SJSA1 (cell line): ENCODE results near the gene RPL3. TPM values are rescaled to one million over a fixed set of nuclear protein-coding genes. Genes with fewer than 3 reads are reported as not detected.
"Not testable (repeated sequence)": the region's sequence is repeated elsewhere in the genome, so short reads cannot be mapped to it uniquely, and the experiment has no call there.

Experiments
- DNase-seq, 2 experiments: peaks; one replicate each; pipeline ENCODE4 v3.0.0-alpha.2; 2015 to 2020; ENCODE audit warnings: low spot score in 2 of 2, low read depth in 1 of 2
- H3K27ac ChIP-seq: fragments of 250-450 bp; sonication (Bioruptor Pico); 2 replicates; pipeline ENCODE4 v1.5.1; 2020; ENCODE audit warnings: mild to moderate bottlenecking, moderate library complexity
- H3K27me3 ChIP-seq: fragments of 250-450 bp; sonication (Bioruptor Pico); replicated peaks from 2 replicates; pipeline ENCODE4 v1.5.1; 2020; ENCODE audit warnings: mild to moderate bottlenecking, moderate library complexity
- H3K36me3 ChIP-seq: fragments of 250-450 bp; sonication (Bioruptor Pico); 2 replicates; pipeline ENCODE4 v1.5.1; 2020; ENCODE audit warnings: mild to moderate bottlenecking
- H3K4me1 ChIP-seq: fragments of 250-450 bp; sonication (Bioruptor Pico); replicated peaks from 2 replicates; pipeline ENCODE4 v1.6.1; 2021; ENCODE audit warnings: mild to moderate bottlenecking
- H3K4me3 ChIP-seq: fragments of 250-450 bp; sonication (Bioruptor Pico); 2 replicates; pipeline ENCODE4 v1.5.1; 2020; ENCODE audit warnings: mild to moderate bottlenecking
- H3K9me3 ChIP-seq: fragments of 250-450 bp; sonication (Bioruptor Pico); replicated peaks from 2 replicates; pipeline ENCODE4 v1.5.1; 2020; ENCODE audit warnings: mild to moderate bottlenecking
- total RNA-seq: library from RNA; depleted of rRNA; stranded (reverse); fragments of >200 nt; shearing (Covaris generic); gene quantifications from 2 replicates; pipeline ENCODE4 v1.2.3, GENCODE V29; 2014

The RPL3 gene
- total RNA-seq, 1 experiment from 2014 or later: 1,435 TPM

GRCh38 chr22:39359659-39360195, 40.3 kb upstream of the RPL3 start:
- Histone ChIP-seq H3K36me3 (peaks cover 4% of the 10 kb centered on the region; the same call in 1 of the 2 replicates), H3K27me3 (no peaks in the 10 kb centered on the region), H3K9me3 (no peaks in the 10 kb centered on the region), H3K27ac (no peak overlapping the region), H3K4me1 (peaks cover 28% of the 10 kb centered on the region), H3K4me3 (no peak overlapping the region)
- no peak for DNase-seq

- H3K4me3 ChIP-seq, H3K36me3 ChIP-seq, H3K9me3 ChIP-seq, DNase-seq, H3K27me3 ChIP-seq, H3K27ac ChIP-seq: not testable (repeated sequence)
- H3K4me1 ChIP-seq: peaks cover 23% of the 10 kb centered on the region
Observed at GRCh38 chr22:39358197-39358596, 38.8 kb upstream of the RPL3 start.

GRCh38 chr22:39357110-39358108, 38.0 kb upstream of the RPL3 start:
- H3K27me3 ChIP-seq, DNase-seq, H3K9me3 ChIP-seq, H3K27ac ChIP-seq, H3K36me3 ChIP-seq, H3K4me3 ChIP-seq: not testable (repeated sequence)
- peaks cover 23% of the 10 kb centered on the region for H3K4me1 ChIP-seq

GRCh38 chr22:39356464-39356863, 37.0 kb upstream of the RPL3 start:
- Histone ChIP-seq H3K36me3 (0 out of 2 replicates have a peak, but pooled peaks cover 4% of the 10 kb centered on the region), H3K4me1 (peaks cover 27% of the 10 kb centered on the region), H3K4me3 (no peak overlapping the region), H3K9me3 (no peaks in the 10 kb centered on the region), H3K27me3 (no peaks in the 10 kb centered on the region), H3K27ac (no peak overlapping the region)
- DNase-seq: no peak

DNA sequence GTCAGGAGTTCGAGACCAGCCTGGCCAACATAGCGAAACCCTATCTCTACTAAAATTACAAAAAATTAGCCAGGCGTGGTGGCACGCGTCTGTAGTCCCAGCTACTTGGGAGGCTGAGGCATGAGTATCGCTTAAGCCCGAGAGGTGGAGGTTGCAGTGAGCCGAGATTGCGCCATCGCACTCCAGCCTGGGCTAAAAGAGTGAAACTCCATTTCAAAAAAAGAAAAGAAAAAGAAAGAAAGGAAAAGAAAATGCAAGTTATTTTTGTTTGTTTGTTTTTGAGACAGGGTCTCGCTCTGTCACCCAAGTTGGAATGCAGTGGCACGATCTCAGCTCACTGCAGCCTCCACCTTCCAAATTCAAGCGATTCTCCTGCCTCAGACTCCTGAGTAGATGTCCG, 36.4 kb upstream of the RPL3 start:
- H3K27ac ChIP-seq, H3K9me3 ChIP-seq, H3K27me3 ChIP-seq, H3K36me3 ChIP-seq, DNase-seq, H3K4me3 ChIP-seq: not testable (repeated sequence)
- H3K4me1 ChIP-seq: peaks cover 34% of the 10 kb centered on the region

- H3K9me3 ChIP-seq: peaks cover 3% of the 10 kb centered on the region
- DNase-seq: no peak
- H3K27ac ChIP-seq: no peak overlapping the region
- no peaks in the 10 kb centered on the region for H3K27me3 ChIP-seq
- H3K36me3 ChIP-seq: peaks cover 8% of the 10 kb centered on the region; the same call in 1 of the 2 replicates
- H3K4me1 ChIP-seq: peaks cover 41% of the 10 kb centered on the region
- no peak overlapping the region for H3K4me3 ChIP-seq
Observed at GRCh38 chr22:39355080-39355479, 35.7 kb upstream of the RPL3 start.

DNA sequence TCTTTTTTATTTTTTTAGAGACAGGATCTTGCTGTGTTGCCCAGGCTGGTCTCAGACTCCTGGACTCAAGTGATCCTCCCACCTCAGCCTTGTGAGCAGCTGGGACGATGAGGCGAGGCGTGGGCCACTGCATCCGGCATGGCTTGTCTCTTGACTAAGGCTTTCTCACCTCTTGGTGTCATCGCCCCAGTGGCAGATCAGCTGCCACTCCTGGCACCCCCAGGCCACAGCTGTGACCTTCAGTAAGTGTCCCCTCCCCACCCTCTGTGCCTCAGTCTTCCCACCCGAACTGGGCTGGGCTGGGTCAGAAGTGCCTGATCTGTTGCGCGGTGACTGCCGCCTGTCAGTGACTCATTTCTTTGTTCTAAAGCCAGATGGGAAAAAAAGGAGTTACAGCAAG, 33.9 kb upstream of the RPL3 start:
- peaks cover 5% of the 10 kb centered on the region for H3K9me3 ChIP-seq

DNA sequence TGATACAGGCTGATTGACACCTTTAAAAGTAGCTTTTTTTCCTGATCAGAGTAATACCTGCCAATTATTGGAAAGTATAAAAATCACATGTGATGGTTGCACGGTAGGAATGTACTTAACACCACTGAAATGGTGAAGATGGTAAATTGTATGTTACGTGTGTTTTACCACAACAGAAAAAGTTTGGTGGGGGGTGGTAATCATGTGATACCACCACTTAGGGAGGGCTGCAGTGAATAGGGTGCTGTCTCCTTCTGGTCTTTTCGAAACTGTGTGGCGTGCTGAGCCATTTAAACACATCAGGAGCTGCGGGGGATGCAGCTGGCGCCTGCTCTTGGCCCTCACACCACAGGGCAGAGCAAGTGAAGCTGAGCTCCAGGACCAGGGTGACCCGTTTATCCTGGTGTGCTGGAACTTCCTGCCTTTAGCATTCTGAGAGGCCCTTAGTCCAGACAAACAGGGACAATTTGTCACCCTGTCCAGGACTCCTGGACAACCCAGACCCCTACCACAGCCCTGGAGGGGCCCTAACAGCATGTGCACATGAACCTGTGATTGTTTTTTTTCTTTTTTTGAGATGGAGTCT, 33.0 kb upstream of the RPL3 start:
- Histone ChIP-seq H3K4me1 (peaks cover 51% of the 10 kb centered on the region), H3K9me3 (peaks cover 5% of the 10 kb centered on the region)

More for the DNA sequence above, 33.9 kb upstream of the RPL3 start:
- peak in 1 of 2 experiments; percentile 45 for DNase-seq
- peaks cover 51% of the 10 kb centered on the region for H3K4me1 ChIP-seq
- no peaks in the 10 kb centered on the region for H3K27me3 ChIP-seq
- peaks cover 6% of the 10 kb centered on the region; the same call in 1 of the 2 replicates for H3K36me3 ChIP-seq
- no peak overlapping the region for H3K4me3 ChIP-seq
- peak overlapping the region; percentile 27 for H3K27ac ChIP-seq

GRCh38 chr22:39351689-39352214, 32.3 kb upstream of the RPL3 start:
- Histone ChIP-seq H3K9me3 (peaks cover 5% of the 10 kb centered on the region), H3K4me1 (peaks cover 51% of the 10 kb centered on the region), H3K27ac (no peak overlapping the region), H3K4me3 (no peak overlapping the region; the same call in 1 of the 2 replicates), H3K36me3 (peaks cover 6% of the 10 kb centered on the region; the same call in 1 of the 2 replicates), H3K27me3 (no peaks in the 10 kb centered on the region)
- peak; percentile 53 to 62 for DNase-seq

More for the DNA sequence above, 33.0 kb upstream of the RPL3 start:
- Histone ChIP-seq H3K36me3 (peaks cover 6% of the 10 kb centered on the region; the same call in 1 of the 2 replicates), H3K27me3 (no peaks in the 10 kb centered on the region), H3K4me3 (no peak overlapping the region), H3K27ac (no peak overlapping the region)
- DNase-seq: no peak

GRCh38 chr22:39350757-39351688, 31.6 kb upstream of the RPL3 start:
- peaks cover 6% of the 10 kb centered on the region; the same call in 1 of the 2 replicates for H3K36me3 ChIP-seq
- DNase-seq: no peak
- H3K9me3 ChIP-seq: peaks cover 5% of the 10 kb centered on the region
- no peak overlapping the region for H3K27ac ChIP-seq
- peak overlapping the region; percentile 93 for H3K4me3 ChIP-seq
- peaks cover 51% of the 10 kb centered on the region for H3K4me1 ChIP-seq
- no peaks in the 10 kb centered on the region for H3K27me3 ChIP-seq

GRCh38 chr22:39349967-39350726, 30.7 kb upstream of the RPL3 start, which contains the start of gene SYNGR1:
Gene SYNGR1, plus strand, starts transcription at chr22:39349991. Its CDS starts 20 bp downstream, at chr22:39350011.
- Histone ChIP-seq H3K36me3 (peaks cover 6% of the 10 kb centered on the region; the same call in 1 of the 2 replicates), H3K4me1 (peaks cover 51% of the 10 kb centered on the region), H3K9me3 (peaks cover 5% of the 10 kb centered on the region), H3K27ac (peak within 1 kb of the TSS; percentile 28), H3K4me3 (peak within 1 kb of the TSS; percentile 93), H3K27me3 (no peaks in the 10 kb centered on the region)
- DNase-seq: no peak

DNA sequence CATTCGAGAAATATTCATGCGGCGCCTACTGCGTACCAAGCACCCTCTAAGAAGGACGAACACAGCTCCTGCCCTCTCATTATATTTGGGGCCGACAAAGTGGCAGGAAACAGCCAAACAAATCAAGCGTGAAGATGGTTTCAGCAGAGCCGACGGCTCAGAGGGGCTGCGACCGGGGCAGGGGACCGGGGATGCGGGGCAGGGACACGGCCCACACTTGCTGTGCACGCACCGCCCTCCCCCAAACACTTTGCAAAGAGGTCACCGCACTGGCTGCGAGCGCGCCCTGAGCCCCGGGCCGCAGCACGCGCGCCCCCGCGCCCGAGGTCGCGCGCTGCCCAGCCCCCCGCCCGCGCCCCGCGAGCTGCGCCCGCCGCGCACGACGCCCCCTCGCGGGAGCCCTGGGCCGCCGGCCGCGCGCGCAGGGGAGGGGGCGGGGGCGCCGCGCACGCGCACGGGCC, 30.1 kb upstream of the RPL3 start:
- Histone ChIP-seq H3K36me3 (peaks cover 6% of the 10 kb centered on the region; the same call in 1 of the 2 replicates), H3K27me3 (no peaks in the 10 kb centered on the region), H3K4me1 (peaks cover 51% of the 10 kb centered on the region), H3K9me3 (peaks cover 5% of the 10 kb centered on the region), H3K4me3 (peak overlapping the region; percentile 93), H3K27ac (peak overlapping the region; percentile 28)
- peak in 1 of 2 experiments; percentile 36 for DNase-seq
